Measurements from ENCODE around the gene DHRS13. TPM values are rescaled to one million over a fixed set of nuclear protein-coding genes. Genes with fewer than 3 reads are reported as not detected.
A peak's percentile ranks its signal among the peaks of the same experiment; 100 is the strongest.

Gene DHRS13
- total and polyA plus RNA-seq, 10 of the 15 experiments (the other 5 are each of a cell fraction or from before 2014, with no cell fraction given): 0.18 to 55.2 (median 31.3) TPM; not detected in 1

- TF ChIP-seq NRF1 (conservative IDR thresholded peaks at IDR 0.05; ENCODE audit: low read depth, low read length): peak; percentile 99
- TF ChIP-seq MEF2B (IDR thresholded peaks at IDR 0.05; ENCODE audit: partially characterized antibody, poor library complexity, severe bottlenecking): no peak
- TF ChIP-seq POLR2A (IDR thresholded peaks at IDR 0.05; ENCODE audit: low read depth, low read length): peak; percentile 76
- TF ChIP-seq CHD1 (IDR thresholded peaks at IDR 0.05; ENCODE audit: low read depth, low read length): no peak
- 0 out of 2 replicates have a peak, but pooled peaks have one; percentile 98 for TF ChIP-seq YY1 (IDR thresholded peaks at IDR 0.05; ENCODE audit: low read depth, low read length)
- peak; percentile 57; the same call in 1 of the 2 replicates for TF ChIP-seq NR2F1 (conservative IDR thresholded peaks at IDR 0.05)
- peak; percentile 5 for TF ChIP-seq SP1 (IDR thresholded peaks at IDR 0.05; ENCODE audit: low read depth, low read length)
- TF ChIP-seq MXI1 (IDR thresholded peaks at IDR 0.05; ENCODE audit: low read depth, low read length): peak; percentile 49; the same call in 1 of the 2 replicates
- TF ChIP-seq TCF3 (IDR thresholded peaks at IDR 0.05; ENCODE audit: borderline replicate concordance, insufficient read depth, low read depth, low read length): peak; percentile 20; the same call in 1 of the 2 replicates
- TF ChIP-seq HDGF (IDR thresholded peaks at IDR 0.05): peak; percentile 61
- peak; percentile 87 for TF ChIP-seq ZNF687 (IDR thresholded peaks at IDR 0.05)
- no peak for TF ChIP-seq CHD2 (IDR thresholded peaks at IDR 0.05; ENCODE audit: borderline replicate concordance, low read depth, low read length)
- no peak for TF ChIP-seq E2F8 (IDR thresholded peaks at IDR 0.05; ENCODE audit: low read depth, partially characterized antibody)
- TF ChIP-seq NFYB (IDR thresholded peaks at IDR 0.05; ENCODE audit: insufficient read depth, low read depth, low read length): peak; percentile 76
- TF ChIP-seq BCL3 (IDR thresholded peaks at IDR 0.05; ENCODE audit: borderline replicate concordance, insufficient read depth, low read depth, low read length, poor library complexity, severe bottlenecking): no peak
- 0 out of 2 replicates have a peak, but pooled peaks have one; percentile 30 for TF ChIP-seq E2F4 (IDR thresholded peaks at IDR 0.05; ENCODE audit: low read depth, low read length)
- TF ChIP-seq NR2C1 (IDR thresholded peaks at IDR 0.05): peak; percentile 81
- no peak for TF ChIP-seq ZBTB33 (IDR thresholded peaks at IDR 0.05)
- TF ChIP-seq POLR2AphosphoS5 (IDR thresholded peaks at IDR 0.05; ENCODE audit: low read length): peak; percentile 73
Observed at GRCh38 chr17:28951428-28951990, 48.6 kb upstream of the DHRS13 start, which contains the start of gene PHF12 (continued).

Data from GM12878 (cell line).